Stomach (tissue), 4 donors: Measurements from ENCODE around the gene DNASE1L3.

Experiments
- CTCF ChIP-seq, 7 experiments: fragments of 450-650 bp in 4 of 7; fragments of 200-600 bp in 3 of 7; sonication (generic) in 3 of 7; IDR thresholded peaks; one replicate each; pipeline ENCODE4 v1.5.1; 2016 to 2019; ENCODE audit warnings: antibody characterized with exemption in 7 of 7, control low read depth in 2 of 7, mild to moderate bottlenecking in 1 of 7
- EP300 ChIP-seq: sonication (generic); formaldehyde crosslinking; IDR thresholded peaks from one replicate; pipeline ENCODE4 v1.6.1; 2017; ENCODE audit warnings: antibody characterized with exemption
- POLR2A ChIP-seq, 4 donors: fragments of 450-650 bp; IDR thresholded peaks; one replicate each; pipeline ENCODE4 v1.6.1; 2016; ENCODE audit warnings: antibody characterized with exemption in 4 of 4, control low read depth in 2 of 4, mild to moderate bottlenecking in 1 of 4, moderate library complexity in 1 of 4

- no peak for TF ChIP-seq CTCF (IDR thresholded peaks at IDR 0.05)
- TF ChIP-seq EP300: no peak
- no peak for TF ChIP-seq POLR2A (IDR thresholded peaks at IDR 0.05)
Observed at GRCh38 chr3:58169371-58169770, 41.4 kb downstream of the DNASE1L3 start.
